ENCODE results near the gene ZNF385B.
"Not testable (repeated sequence)": the region's sequence is repeated elsewhere in the genome, so short reads cannot be mapped to it uniquely, and the experiment has no call there.

Gene ZNF385B

GRCh38 chr2:179478771-179479170 lies 382.6 kb downstream of the ZNF385B start:
- no peak for TF ChIP-seq CTCF (IDR thresholded peaks at IDR 0.05; ENCODE audit: low read length, missing control alignments)
- no peak overlapping the region for H3K4me3 ChIP-seq (replicated peaks; ENCODE audit: low read depth, low read length)
- no peak for DNase-seq (ENCODE audit: low read depth)

GRCh38 chr2:179470992-179471391 lies 390.4 kb downstream of the ZNF385B start:
- no peak overlapping the region for H3K4me3 ChIP-seq (replicated peaks; ENCODE audit: low read depth, low read length)
- no peak for TF ChIP-seq CTCF (IDR thresholded peaks at IDR 0.05; ENCODE audit: low read length, missing control alignments)
- DNase-seq (ENCODE audit: low read depth): no peak

- DNase-seq (ENCODE audit: low read depth): no peak
- TF ChIP-seq CTCF (IDR thresholded peaks at IDR 0.05; ENCODE audit: low read length, missing control alignments): no peak
These were observed 391.3 kb downstream of the ZNF385B start for GRCh38 chr2:179470089-179470488.

GRCh38 chr2:179467960-179468359 lies 393.5 kb downstream of the ZNF385B start:
- no peak for TF ChIP-seq CTCF (IDR thresholded peaks at IDR 0.05; ENCODE audit: low read length, missing control alignments)
- DNase-seq (ENCODE audit: low read depth): no peak
- H3K4me3 ChIP-seq (replicated peaks; ENCODE audit: low read depth, low read length): no peak overlapping the region

More at GRCh38 chr2:179470089-179470488, 391.3 kb downstream of the ZNF385B start:
- H3K4me3 ChIP-seq (replicated peaks; ENCODE audit: low read depth, low read length): no peak overlapping the region

- no peak for TF ChIP-seq CTCF (IDR thresholded peaks at IDR 0.05; ENCODE audit: low read length, missing control alignments)
- H3K4me3 ChIP-seq (replicated peaks; ENCODE audit: low read depth, low read length): no peak overlapping the region
- peak; percentile 34 for DNase-seq (ENCODE audit: low read depth)
These were observed 394.3 kb downstream of the ZNF385B start for GRCh38 chr2:179467111-179467510.

GRCh38 chr2:179461420-179461819 lies 400.0 kb downstream of the ZNF385B start:
- DNase-seq (ENCODE audit: low read depth): no peak
- no peak overlapping the region for H3K4me3 ChIP-seq (replicated peaks; ENCODE audit: low read depth, low read length)
- no peak for TF ChIP-seq CTCF (IDR thresholded peaks at IDR 0.05; ENCODE audit: low read length, missing control alignments)

- H3K4me3 ChIP-seq (replicated peaks; ENCODE audit: low read depth, low read length): no peak overlapping the region
- DNase-seq (ENCODE audit: low read depth): peak; percentile 95
- TF ChIP-seq CTCF (IDR thresholded peaks at IDR 0.05; ENCODE audit: low read length, missing control alignments): no peak
These were observed 401.1 kb downstream of the ZNF385B start for GRCh38 chr2:179460181-179460929.

GRCh38 chr2:179458113-179458512 lies 403.3 kb downstream of the ZNF385B start:
- not testable (repeated sequence) for DNase-seq (ENCODE audit: low read depth); H3K4me3 ChIP-seq (replicated peaks; ENCODE audit: low read depth, low read length)

All from fibroblast of pulmonary artery (primary cell).